IMR-90 (cell line): Measurements from ENCODE around the gene CDKAL1. TPM values are rescaled to one million over a fixed set of nuclear protein-coding genes. Genes with fewer than 3 reads are reported as not detected.

ENCODE experiments used
- ATAC-seq: fragments of 200-7000 bp; cut with Tn5 transposase; 2 replicates; pipeline ENCODE4 v1.9.1; 2020; ENCODE audit warnings: low read depth, mild to moderate bottlenecking, moderate library complexity
- BruUV-seq: library from RNA; stranded (reverse); fragments of 400-500 nt; replicated peaks from 2 replicates; lab custom pipeline; 2021; lab: Mats Ljungman, UMichigan
- CTCF ChIA-PET: fragments of 300-600 bp; formaldehyde crosslinking; extraction: SDS; loops from one replicate; lab custom pipeline; 2021; ENCODE audit warnings: antibody characterized with exemption; lab: Yijun Ruan, JAX
- POLR2A ChIA-PET: fragments of 300-600 bp; sonication (Branson Sonifier 250); formaldehyde crosslinking; loops from one replicate; lab custom pipeline; 2022; ENCODE audit warnings: antibody characterized with exemption; ENCODE audit not compliant: unreplicated experiment; lab: Charles Lee
- DNase-seq: peaks from one replicate; pipeline ENCODE4 v3.0.0; 2013
- H2AFZ ChIP-seq: replicated peaks from 2 replicates; pipeline ENCODE3; 2013; ENCODE audit warnings: low read length, mild to moderate bottlenecking; ENCODE audit not compliant: poor library complexity
- H2AK5ac ChIP-seq: 2 replicates; pipeline ENCODE4 v1.6.1; 2013; ENCODE audit warnings: low read depth, low read length, inconsistent platforms
- H2AK9ac ChIP-seq: replicated peaks from 2 replicates; pipeline ENCODE3; 2013; ENCODE audit warnings: mild to moderate bottlenecking, low read depth, low read length, moderate library complexity; ENCODE audit not compliant: poor library complexity
- H2BK120ac ChIP-seq: 2 replicates; pipeline ENCODE4 v1.6.1; 2013; ENCODE audit warnings: low read depth, low read length, inconsistent platforms
- H2BK15ac ChIP-seq: 3 replicates; pipeline ENCODE4 v1.6.1; 2013; ENCODE audit warnings: low read depth, low read length, inconsistent platforms
- H2BK20ac ChIP-seq: 2 replicates; pipeline ENCODE4 v1.6.1; 2013; ENCODE audit warnings: low read depth, mild to moderate bottlenecking, inconsistent platforms, low read length, moderate library complexity
- H2BK5ac ChIP-seq: 2 replicates; pipeline ENCODE4 v1.6.1; 2013; ENCODE audit warnings: mild to moderate bottlenecking, low read depth, low read length, inconsistent platforms; ENCODE audit not compliant: poor library complexity, severe bottlenecking
- H3K14ac ChIP-seq: replicated peaks from 2 replicates; pipeline ENCODE4 v1.6.1; 2013; ENCODE audit warnings: low read depth, low read length, inconsistent platforms
- H3K18ac ChIP-seq: 2 replicates; pipeline ENCODE4 v1.6.1; 2013; ENCODE audit warnings: low read depth, low read length, control low read depth
- H3K23ac ChIP-seq: 2 replicates; pipeline ENCODE4 v1.6.1; 2013; ENCODE audit warnings: low read depth, low read length, inconsistent platforms
- H3K27ac ChIP-seq: 2 replicates; pipeline ENCODE4 v1.5.1; 2013; ENCODE audit warnings: mild to moderate bottlenecking, control low read depth, low read length; ENCODE audit not compliant: insufficient read depth
- H3K27me3 ChIP-seq: 2 replicates; pipeline ENCODE4 v1.6.1; 2013; ENCODE audit warnings: low read length; ENCODE audit not compliant: control insufficient read depth, insufficient read depth
- H3K36me3 ChIP-seq: 2 replicates; pipeline ENCODE4 v1.6.1; 2013; ENCODE audit warnings: low read length, mixed read lengths; ENCODE audit not compliant: control insufficient read depth, insufficient read depth
- H3K4ac ChIP-seq: 2 replicates; pipeline ENCODE4 v1.6.1; 2013; ENCODE audit warnings: low read depth, low read length, inconsistent platforms
- H3K4me1 ChIP-seq: 2 replicates; pipeline ENCODE4 v1.6.1; 2013; ENCODE audit warnings: low read length, mixed read lengths; ENCODE audit not compliant: control insufficient read depth, insufficient read depth
- H3K4me2 ChIP-seq: 2 replicates; pipeline ENCODE4 v1.6.1; 2013; ENCODE audit warnings: low read depth, mild to moderate bottlenecking, control low read depth, low read length, moderate library complexity
- H3K4me3 ChIP-seq: 2 replicates; pipeline ENCODE4 v1.5.1; 2013; ENCODE audit warnings: low read depth, mild to moderate bottlenecking, control low read depth, low read length, moderate library complexity; ENCODE audit not compliant: insufficient read depth
- H3K56ac ChIP-seq: 2 replicates; pipeline ENCODE4 v1.6.1; 2013; ENCODE audit warnings: low read length, inconsistent platforms; ENCODE audit not compliant: insufficient read depth; ENCODE audit errors: extremely low read depth
- H3K79me1 ChIP-seq, 2 experiments: 2 replicates each; pipeline ENCODE4 v1.6.1; 2013; ENCODE audit warnings: low read length in 2 of 2, inconsistent platforms in 1 of 2, low read depth in 1 of 2
- H3K9ac ChIP-seq: 2 replicates; pipeline ENCODE4 v1.6.1; 2013; ENCODE audit warnings: low read depth, low read length, control low read depth
- H3K9me1 ChIP-seq: 2 replicates; pipeline ENCODE4 v1.6.1; 2013; ENCODE audit warnings: low read length, inconsistent platforms; ENCODE audit not compliant: insufficient read depth
- H3K9me3 ChIP-seq: 2 replicates; pipeline ENCODE4 v1.6.1; 2013; ENCODE audit warnings: low read length; ENCODE audit not compliant: control insufficient read depth, insufficient read depth
- H4K20me1 ChIP-seq: 2 replicates; pipeline ENCODE4 v1.6.1; 2013; ENCODE audit warnings: low read length, inconsistent platforms; ENCODE audit not compliant: insufficient read depth
- H4K5ac ChIP-seq: 2 replicates; pipeline ENCODE4 v1.6.1; 2013; ENCODE audit warnings: mild to moderate bottlenecking, low read depth, low read length, control low read depth
- H4K8ac ChIP-seq, 2 experiments: 2 replicates each; pipeline ENCODE4 v1.6.1; 2013; ENCODE audit warnings: low read depth in 2 of 2, low read length in 2 of 2, control low read depth in 1 of 2, inconsistent platforms in 1 of 2
- H4K91ac ChIP-seq: 2 replicates; pipeline ENCODE4 v1.6.1; 2013; ENCODE audit warnings: low read depth, low read length, inconsistent platforms; ENCODE audit not compliant: insufficient read depth
- CEBPB ChIP-seq: IDR thresholded peaks from 2 replicates; pipeline ENCODE4 v1.6.1; 2012; ENCODE audit warnings: low read depth, low read length, improper control_type of control experiment
- CHD1 ChIP-seq: IDR thresholded peaks from 2 replicates; pipeline ENCODE4 v1.6.1; 2012; ENCODE audit warnings: low read depth, low read length, improper control_type of control experiment
- MAZ ChIP-seq: IDR thresholded peaks from 2 replicates; pipeline ENCODE4 v1.6.1; 2012; ENCODE audit warnings: low read depth, mild to moderate bottlenecking, low read length, improper control_type of control experiment, moderate library complexity, borderline replicate concordance
- NFE2L2 ChIP-seq: fragments of 150-350 bp; IDR thresholded peaks from 2 replicates; pipeline ENCODE4 v1.6.1; 2016; ENCODE audit warnings: low read depth, mild to moderate bottlenecking, low read length
- POLR2A ChIP-seq: IDR thresholded peaks from 2 replicates; pipeline ENCODE4 v1.6.1; 2012; ENCODE audit warnings: mild to moderate bottlenecking, low read depth, low read length
- USF2 ChIP-seq: fragments of 150-350 bp; IDR thresholded peaks from 2 replicates; pipeline ENCODE4 v1.6.1; 2017; ENCODE audit warnings: mild to moderate bottlenecking, antibody characterized with exemption, low read length, low read depth
- WGBS, 2 experiments: methylation state at CpG; one replicate each; pipeline versions ENCODE4 v1.1.5 to v1.1.7; 2013; ENCODE audit warnings: missing lambda C conversion rate in 2 of 2; ENCODE audit not compliant: insufficient read length in 1 of 2; ENCODE audit errors: extremely low coverage in 2 of 2; 5-methylcytosine and 5-hydroxymethylcytosine counted together
- dilution Hi-C: fragments of 300-500 bp; cut with HindIII; formaldehyde crosslinking; loops from one replicate; pipeline ENCODE4 v1.14.3; 2018; ENCODE audit warnings: low sequenced_read_pairs; ENCODE audit not compliant: unreplicated experiment
- in situ Hi-C: fragments of 300-500 bp; cut with MboI; formaldehyde crosslinking; loops from 3 replicates; pipeline ENCODE4 v1.14.3; 2019; ENCODE audit warnings: low sequenced_read_pairs, inconsistent platforms, mixed read lengths
- intact Hi-C: fragments of 100-400 bp; cut with micrococcal nuclease; formaldehyde crosslinking; loops from 2 replicates; pipeline ENCODE4 v1.10.0; 2022
- polyA plus RNA-seq, 3 experiments: library from polyadenylated mRNA; depleted of rRNA; stranded (reverse); fragments of >200 nt; gene quantifications; 2 replicates each; pipeline ENCODE4 v1.2.3, GENCODE V29; 2012; ENCODE audit warnings: low replicate concordance in 1 of 3
- total RNA-seq: library from RNA; depleted of rRNA; stranded (reverse); fragments of >200 nt; gene quantifications from 2 replicates; pipeline ENCODE4 v1.2.3, GENCODE V29; 2012

CDKAL1 gene
- total and polyA plus RNA-seq, 2 of the 4 experiments (the other 2 are of a cell fraction), result 3.7 to 13.1 TPM

GRCh38 chr6:21033575-21034026 lies 499.3 kb downstream of the CDKAL1 start:
- peaks cover 5% of the 10 kb centered on the region; the same call in 1 of the 2 replicates for H3K4me1 ChIP-seq
- intact Hi-C loops, result no loop called here
- 0 out of 4 replicates have a peak, but pooled peaks cover 0 to 3% of the 10 kb centered on the region in 2 experiments for H3K79me1 ChIP-seq
- H3K9me1 ChIP-seq, result peaks cover 4% of the 10 kb centered on the region; the same call in 1 of the 2 replicates
- no peak overlapping the region for H2AK5ac ChIP-seq
- H4K91ac ChIP-seq, result peak overlapping the region; percentile 22; the same call in 1 of the 2 replicates
- no peaks in the 10 kb centered on the region for H3K36me3 ChIP-seq
- peak overlapping the region; percentile 42 for H3K4ac ChIP-seq
- H3K56ac ChIP-seq, result no peak overlapping the region
- ChIA-PET CTCF (interaction anchor here (0.5 to 0.7 kb wide), 2 partner anchors 34 to 87 kb away, joined by 4 read pairs; no protein-coding TSS in a partner anchor), POLR2A (no interaction called here)
- peak overlapping the region; percentile 15 for H2AFZ ChIP-seq
- 0% methylated on average over 1 of the region's 4 CpGs; no CpG with 5 or more reads in 1 of the 2 experiments for WGBS, 2 experiments
- no peaks in the 10 kb centered on the region for H3K9me3 ChIP-seq
- DNase-seq (peak; percentile 85), ATAC-seq (peak; percentile 92)
- in situ Hi-C loops, result no loop called here
- peak overlapping the region; percentile 63; the same call in 1 of the 2 replicates for H2BK20ac ChIP-seq
- peak overlapping the region; percentile 64; the same call in 1 of the 2 replicates for H2BK120ac ChIP-seq
- H3K4me2 ChIP-seq, result peak overlapping the region; percentile 76
- H4K20me1 ChIP-seq, result no peaks in the 10 kb centered on the region
- H2BK5ac ChIP-seq, result peak overlapping the region; percentile 30
- peak overlapping the region; percentile 34 to 44; a peak in 1 of 4 replicates for H4K8ac ChIP-seq
- H3K23ac ChIP-seq, result 0 out of 2 replicates have a peak overlapping the region, but pooled peaks have one; percentile 25
- no peak overlapping the region for H2AK9ac ChIP-seq
- H3K27ac ChIP-seq, result peak overlapping the region; percentile 85; the same call in 1 of the 2 replicates
- H3K9ac ChIP-seq, result peak overlapping the region; percentile 12; the same call in 1 of the 2 replicates
- no peak overlapping the region for H3K14ac ChIP-seq
- H3K27me3 ChIP-seq, result no peaks in the 10 kb centered on the region
- H2BK15ac ChIP-seq, result peak overlapping the region; percentile 10; the same call in 1 of the 3 replicates
- BruUV-seq, result no TSS peak
- H4K5ac ChIP-seq, result peak overlapping the region; percentile 68; the same call in 1 of the 2 replicates
- H3K18ac ChIP-seq, result peak overlapping the region; percentile 92
- dilution Hi-C loops, result no loop called here
- no peak overlapping the region; the same call in 1 of the 2 replicates for H3K4me3 ChIP-seq
- no peak for TF ChIP-seq USF2
- TF ChIP-seq CHD1, result no peak
- TF ChIP-seq MAZ, result no peak
- no peak for TF ChIP-seq POLR2A
- TF ChIP-seq CEBPB, result peak; percentile 95
- no peak for TF ChIP-seq NFE2L2
